A549 (cell line): Measurements from ENCODE around the gene UGT1A10. TPM values are rescaled to one million over a fixed set of nuclear protein-coding genes. Genes with fewer than 3 reads are reported as not detected.

ENCODE experiments used
- ATAC-seq, 2 experiments: fragments of 200-7000 bp in 1 of 2; fragments of >200 bp in 1 of 2; cut with Nextera tagmentation in 1 of 2; cut with Tn5 transposase in 1 of 2; 3 replicates each; pipeline versions ENCODE4 v1.8.0 to v1.9.1; 2018 to 2020; ENCODE audit warnings: mild to moderate bottlenecking in 1 of 2, moderate library complexity in 1 of 2
- CTCF ChIA-PET: fragments of 300-600 bp; sonication (Branson Sonifier 250); formaldehyde crosslinking; extraction: SDS; loops from one replicate; lab custom pipeline; 2021; ENCODE audit warnings: antibody characterized with exemption, inconsistent platforms; lab: Yijun Ruan, JAX
- POLR2A ChIA-PET: fragments of 350-600 bp; formaldehyde crosslinking; extraction: SDS; loops from one replicate; lab custom pipeline; 2021; ENCODE audit warnings: antibody characterized with exemption, inconsistent platforms; lab: Yijun Ruan, JAX
- DNase-seq, 2 experiments: peaks; one replicate each; pipeline versions ENCODE4 v3.0.0 to v3.0.0-alpha.2; 2011 to 2016; ENCODE audit warnings: low read depth in 1 of 2, low spot score in 1 of 2
- FAIRE-seq: peaks from 2 replicates; lab custom pipeline; 2011; peaks lifted over from hg19 to GRCh38; lab: Jason Lieb, UNC
- H3K27ac ChIP-seq, 2 experiments: fragments of >200 bp; sonication (Bioruptor Twin); formaldehyde crosslinking; 3 replicates each; pipeline ENCODE4 v1.5.1; 2016 to 2017
- H3K4me1 ChIP-seq: fragments of >200 bp; sonication (Bioruptor Twin); formaldehyde crosslinking; 3 replicates; pipeline ENCODE4 v1.6.1; 2016
- H3K4me2 ChIP-seq: fragments of >200 bp; sonication (Bioruptor Twin); formaldehyde crosslinking; 3 replicates; pipeline ENCODE4 v1.6.1; 2016
- H3K4me3 ChIP-seq: fragments of >200 bp; sonication (Bioruptor Twin); formaldehyde crosslinking; 3 replicates; pipeline ENCODE4 v1.5.1; 2016
- H3K9me3 ChIP-seq: fragments of >200 bp; sonication (Bioruptor Twin); formaldehyde crosslinking; 3 replicates; pipeline ENCODE4 v1.6.1; 2016
- CBX2 ChIP-seq: fragments of 200-600 bp; sonication (generic); IDR thresholded peaks from 2 replicates; pipeline ENCODE4 v1.6.1; 2016; ENCODE audit warnings: low read depth, mild to moderate bottlenecking, borderline replicate concordance
- CHD2 ChIP-seq: fragments of 150-350 bp; IDR thresholded peaks from 2 replicates; pipeline ENCODE4 v1.6.1; 2014; ENCODE audit warnings: low read length; ENCODE audit not compliant: partially characterized antibody
- HDAC2 ChIP-seq: fragments of 200-600 bp; sonication (generic); IDR thresholded peaks from 2 replicates; pipeline ENCODE4 v1.6.1; 2016
- HOXA7 ChIP-seq: fragments of 250-450 bp; sonication (Bioruptor Pico); IDR thresholded peaks from 2 replicates; pipeline ENCODE4 v1.5.0; 2020; ENCODE audit warnings: mild to moderate bottlenecking, moderate library complexity
- HOXB5 ChIP-seq: fragments of 250-450 bp; sonication (Bioruptor Pico); IDR thresholded peaks from 2 replicates; pipeline ENCODE4 v1.5.0; 2020; ENCODE audit warnings: mild to moderate bottlenecking, moderate library complexity
- JUNB ChIP-seq: fragments of >200 bp; sonication (Bioruptor Twin); formaldehyde crosslinking; IDR thresholded peaks from 2 replicates; pipeline ENCODE4 v1.6.1; 2016
- KDM1A ChIP-seq: fragments of 200-600 bp; sonication (generic); IDR thresholded peaks from 2 replicates; pipeline ENCODE4 v1.6.1; 2016; ENCODE audit warnings: low read depth, mild to moderate bottlenecking
- MAZ ChIP-seq: fragments of 150-350 bp; IDR thresholded peaks from 2 replicates; pipeline ENCODE4 v1.6.1; 2014; ENCODE audit warnings: antibody characterized with exemption, low read depth, low read length, borderline replicate concordance
- PHF8 ChIP-seq: fragments of 200-600 bp; sonication (generic); IDR thresholded peaks from 2 replicates; pipeline ENCODE4 v1.6.1; 2016; ENCODE audit warnings: low read depth, mild to moderate bottlenecking, antibody characterized with exemption, moderate library complexity, borderline replicate concordance
- RAD21 ChIP-seq, 2 experiments: fragments of >200 bp in 1 of 2; sonication (Bioruptor Twin) in 1 of 2; formaldehyde crosslinking in 1 of 2; IDR thresholded peaks in 1 of 2; conservative IDR thresholded peaks in 1 of 2; 2 replicates in 1 of 2; 3 replicates in 1 of 2; pipeline ENCODE4 v1.6.1; 2012 to 2018; ENCODE audit warnings: inconsistent platforms in 1 of 2
- RARB ChIP-seq: fragments of 250-450 bp; sonication (Bioruptor Pico); IDR thresholded peaks from 2 replicates; pipeline ENCODE4 v1.8.0; 2021; ENCODE audit warnings: mild to moderate bottlenecking, moderate library complexity
- REST ChIP-seq: fragments of 200-600 bp; sonication (generic); IDR thresholded peaks from 2 replicates; pipeline ENCODE4 v1.6.1; 2016; ENCODE audit warnings: antibody characterized with exemption, mild to moderate bottlenecking, moderate library complexity
- RFX5 ChIP-seq: fragments of 450-650 bp; IDR thresholded peaks from 2 replicates; pipeline ENCODE4 v1.7.1; 2014; ENCODE audit warnings: antibody characterized with exemption, mild to moderate bottlenecking, moderate library complexity
- SREBF2 ChIP-seq: fragments of 450-650 bp; IDR thresholded peaks from 2 replicates; pipeline ENCODE4 v1.6.1; 2014; ENCODE audit warnings: mild to moderate bottlenecking, moderate library complexity
- ZNF302 ChIP-seq: fragments of 250-450 bp; sonication (Bioruptor Pico); IDR thresholded peaks from 2 replicates; pipeline ENCODE4 v1.9.0; 2021; ENCODE audit warnings: inconsistent platforms, mild to moderate bottlenecking, moderate library complexity
- WGBS: methylation state at CpG from one replicate; pipeline ENCODE4 v1.1.6; 2017; ENCODE audit errors: missing lambda C conversion rate; 5-methylcytosine and 5-hydroxymethylcytosine counted together
- polyA plus RNA-seq, 4 experiments: library from polyadenylated mRNA; depleted of rRNA in 3 of 4; stranded (reverse); fragments of >200 nt; fragmentation: RNase III in 1 of 4; extraction: RNeasy Plus Mini Kit Qiagen cat#74134 plus additional on column Dnase treatment in 1 of 4; gene quantifications; 2 replicates in 3 of 4; 3 replicates in 1 of 4; pipeline ENCODE4 v1.2.3, GENCODE V29; 2011 to 2017
- TF ChIP-seq, protein P1 (sequence below): IDR thresholded peaks from 2 replicates; pipeline ENCODE4 v1.6.1; 2012; ENCODE audit warnings: low read depth, borderline replicate concordance
- TF ChIP-seq, protein P2 (sequence below): IDR thresholded peaks from 2 replicates; pipeline ENCODE4 v1.6.1; 2012

Gene UGT1A10
- polyA plus RNA-seq, 2 of the 4 experiments (the other 2 are of a cell fraction), result 0.10 TPM; not detected in 1

DNA sequence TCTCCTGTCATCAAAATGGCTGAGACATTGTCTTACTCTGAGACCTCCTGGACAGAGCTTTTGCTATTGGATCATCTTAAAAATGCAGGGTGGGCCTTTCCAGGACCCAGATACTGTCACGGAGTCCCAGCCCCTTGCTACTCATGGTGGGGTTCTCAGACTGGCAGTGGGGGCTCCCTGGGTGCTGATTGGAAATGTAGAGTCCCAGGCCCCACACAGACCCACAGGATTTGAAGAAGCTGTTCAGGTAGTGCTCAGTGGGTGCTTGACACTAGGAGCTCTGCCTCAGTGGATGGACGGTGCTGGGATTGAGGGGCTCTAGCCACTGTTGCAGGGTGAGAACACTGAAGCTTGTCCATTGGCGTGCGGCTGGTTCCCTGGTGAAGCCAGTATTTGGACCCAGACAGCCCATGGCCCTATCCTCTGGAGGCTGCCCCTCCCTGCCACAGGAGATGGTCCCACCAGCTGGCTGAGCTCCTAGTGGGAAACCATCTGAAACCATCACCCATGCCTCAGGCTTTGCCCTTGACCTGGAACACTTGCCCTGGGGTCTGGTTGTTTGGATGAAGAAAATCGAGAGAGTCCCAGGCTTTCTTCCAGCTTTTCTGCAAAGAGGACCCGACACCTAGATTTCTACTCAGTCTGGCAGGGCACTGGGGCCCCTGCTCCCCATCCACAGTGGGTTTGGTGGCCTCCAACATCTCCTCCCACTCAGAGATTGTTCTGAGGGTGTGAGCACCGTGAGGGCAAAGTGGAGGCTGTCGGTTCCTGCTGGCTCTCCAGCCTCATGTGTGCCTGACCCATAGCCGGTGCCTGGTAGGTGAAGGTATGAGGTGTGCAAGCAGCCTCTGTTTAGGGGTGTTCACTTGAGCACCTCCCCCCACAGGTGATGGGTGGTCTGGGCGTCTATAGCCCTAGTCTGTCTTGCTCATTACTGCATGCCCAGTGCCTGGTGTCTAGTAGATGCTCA lies 172.0 kb downstream of the UGT1A10 start:
- POLR2A ChIA-PET, result no interaction called here
- no peak for TF ChIP-seq REST
- no peak for TF ChIP-seq RARB (CRISPR knock-in tag)
- TF ChIP-seq CHD2, result no peak
- no peak for TF ChIP-seq KDM1A
- no peak for TF ChIP-seq PHF8
- no peak for TF ChIP-seq HDAC2
- TF ChIP-seq, protein P1, sequence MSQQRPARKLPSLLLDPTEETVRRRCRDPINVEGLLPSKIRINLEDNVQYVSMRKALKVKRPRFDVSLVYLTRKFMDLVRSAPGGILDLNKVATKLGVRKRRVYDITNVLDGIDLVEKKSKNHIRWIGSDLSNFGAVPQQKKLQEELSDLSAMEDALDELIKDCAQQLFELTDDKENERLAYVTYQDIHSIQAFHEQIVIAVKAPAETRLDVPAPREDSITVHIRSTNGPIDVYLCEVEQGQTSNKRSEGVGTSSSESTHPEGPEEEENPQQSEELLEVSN, result no peak

GRCh38 chr2:233810385-233810784 lies 174.1 kb downstream of the UGT1A10 start:
- TF ChIP-seq CBX2 (no peak), RFX5 (no peak), MAZ (no peak), RAD21 (conservative IDR thresholded peaks at IDR 0.05 in 1 of 2, IDR thresholded peaks at IDR 0.05 in 1 of 2) (no peak), HOXA7 (no peak), JUNB (no peak), SREBF2 (no peak), ZNF302 (no peak), HOXB5 (CRISPR knock-in tag) (no peak)
- TF ChIP-seq, protein P2, sequence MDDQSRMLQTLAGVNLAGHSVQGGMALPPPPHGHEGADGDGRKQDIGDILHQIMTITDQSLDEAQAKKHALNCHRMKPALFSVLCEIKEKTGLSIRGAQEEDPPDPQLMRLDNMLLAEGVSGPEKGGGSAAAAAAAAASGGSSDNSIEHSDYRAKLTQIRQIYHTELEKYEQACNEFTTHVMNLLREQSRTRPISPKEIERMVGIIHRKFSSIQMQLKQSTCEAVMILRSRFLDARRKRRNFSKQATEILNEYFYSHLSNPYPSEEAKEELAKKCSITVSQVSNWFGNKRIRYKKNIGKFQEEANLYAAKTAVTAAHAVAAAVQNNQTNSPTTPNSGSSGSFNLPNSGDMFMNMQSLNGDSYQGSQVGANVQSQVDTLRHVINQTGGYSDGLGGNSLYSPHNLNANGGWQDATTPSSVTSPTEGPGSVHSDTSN, result no peak
- WGBS, result 82% methylated on average over 6 of the region's 6 CpGs

More for the DNA sequence above, 172.0 kb downstream of the UGT1A10 start:
- WGBS, result 80% methylated on average over 10 of the region's 10 CpGs
- ATAC-seq, result no peak
- H3K4me3 ChIP-seq, result no peak overlapping the region
- no peak for DNase-seq
- FAIRE-seq, result no peak
- H3K9me3 ChIP-seq, result no peaks in the 10 kb centered on the region
- no peak overlapping the region for H3K4me2 ChIP-seq
- peak overlapping the region in 1 of 2 experiments; percentile 56; a peak in 2 of 6 replicates for H3K27ac ChIP-seq
- peaks cover 3% of the 10 kb centered on the region; the same call in 2 of the 3 replicates for H3K4me1 ChIP-seq
- CTCF ChIA-PET, result interaction anchor here (0.8 kb wide), 1 partner anchor 13 kb away, joined by 3 read pairs; no protein-coding TSS in a partner anchor

More at GRCh38 chr2:233810385-233810784, 174.1 kb downstream of the UGT1A10 start:
- H3K4me3 ChIP-seq, result no peak overlapping the region
- no peak for FAIRE-seq
- peak overlapping the region in 1 of 2 experiments; percentile 47; a peak in 2 of 6 replicates for H3K27ac ChIP-seq
- H3K9me3 ChIP-seq, result no peaks in the 10 kb centered on the region
- peaks cover 3% of the 10 kb centered on the region; the same call in 2 of the 3 replicates for H3K4me1 ChIP-seq
- CTCF ChIA-PET, result interaction anchor here (0.8 kb wide), 1 partner anchor 99 kb away, joined by 4 read pairs; no protein-coding TSS in a partner anchor
- no peak overlapping the region for H3K4me2 ChIP-seq
- no peak for DNase-seq
- no peak for ATAC-seq
- POLR2A ChIA-PET, result no interaction called here
